Activated naive CD4-positive, alpha-beta T cell treated with anti-CD3 and anti-CD28 coated beads, Interleukin-2, amount 50 U/mL, for 72 hours (primary cell): ENCODE measurements around the gene DMXL1. TPM values are rescaled to one million over a fixed set of nuclear protein-coding genes. Genes with fewer than 3 reads are reported as not detected.
"Not testable (repeated sequence)": the region's sequence is repeated elsewhere in the genome, so short reads cannot be mapped to it uniquely, and the experiment has no call there.

ENCODE experiments used
- ATAC-seq, 2 donors: fragments of 150-1000 bp; cut with Tn5 transposase; 2 replicates each; pipeline ENCODE4 v1.10.0; 2021; ENCODE audit warnings: mild to moderate bottlenecking in 2 of 2, moderate library complexity in 2 of 2
- DNase-seq, 2 donors: peaks; one replicate each; pipeline ENCODE4 v3.0.0; 2021 to 2022; ENCODE audit warnings: low spot score in 2 of 2
- H3K27ac Mint-ChIP-seq, 2 donors: one replicate each; pipeline ENCODE4 v1.8.0; 2022; ENCODE audit warnings: mild to moderate bottlenecking in 2 of 2, mixed read lengths in 2 of 2
- H3K36me3 Mint-ChIP-seq, 2 donors: one replicate each; pipeline ENCODE4 v1.8.0; 2022; ENCODE audit warnings: mixed read lengths in 2 of 2
- H3K9me3 Mint-ChIP-seq, 2 donors: one replicate each; pipeline ENCODE4 v1.8.0; 2022; ENCODE audit warnings: mixed read lengths in 2 of 2
- total RNA-seq, 2 donors: library from RNA; stranded (reverse); gene quantifications; one replicate each; pipeline ENCODE4 v1.2.3, GENCODE V29; 2022

The DMXL1 gene
- total RNA-seq, 2 donors from 2014 or later: 26.8 to 28.5 TPM

DNA sequence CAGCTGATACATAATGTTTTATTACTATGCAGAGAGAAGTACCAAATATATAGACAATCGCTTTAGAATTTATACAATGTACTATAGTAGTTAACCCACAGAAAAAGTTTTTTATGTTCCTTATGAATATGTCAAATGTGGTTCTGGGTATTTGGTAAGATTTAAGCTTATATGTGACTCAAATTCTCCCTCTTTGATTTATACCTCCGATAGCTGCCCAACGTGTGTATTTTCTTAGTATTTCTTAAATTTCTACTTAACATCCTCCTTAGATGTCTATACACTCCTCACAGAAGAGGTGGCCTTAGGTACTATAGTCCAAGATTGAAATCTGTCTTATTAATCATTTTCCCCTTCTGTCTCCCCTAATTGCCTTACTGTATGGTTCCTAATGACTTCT is 146.3 kb downstream of the DMXL1 start:
- ATAC-seq (no peak), DNase-seq (no peak)
- Mint-ChIP-seq H3K27ac (no peak overlapping the region), H3K36me3 (peaks cover 0 to 6% of the 10 kb centered on the region in 2 donors), H3K9me3 (no peaks in the 10 kb centered on the region)

DNA sequence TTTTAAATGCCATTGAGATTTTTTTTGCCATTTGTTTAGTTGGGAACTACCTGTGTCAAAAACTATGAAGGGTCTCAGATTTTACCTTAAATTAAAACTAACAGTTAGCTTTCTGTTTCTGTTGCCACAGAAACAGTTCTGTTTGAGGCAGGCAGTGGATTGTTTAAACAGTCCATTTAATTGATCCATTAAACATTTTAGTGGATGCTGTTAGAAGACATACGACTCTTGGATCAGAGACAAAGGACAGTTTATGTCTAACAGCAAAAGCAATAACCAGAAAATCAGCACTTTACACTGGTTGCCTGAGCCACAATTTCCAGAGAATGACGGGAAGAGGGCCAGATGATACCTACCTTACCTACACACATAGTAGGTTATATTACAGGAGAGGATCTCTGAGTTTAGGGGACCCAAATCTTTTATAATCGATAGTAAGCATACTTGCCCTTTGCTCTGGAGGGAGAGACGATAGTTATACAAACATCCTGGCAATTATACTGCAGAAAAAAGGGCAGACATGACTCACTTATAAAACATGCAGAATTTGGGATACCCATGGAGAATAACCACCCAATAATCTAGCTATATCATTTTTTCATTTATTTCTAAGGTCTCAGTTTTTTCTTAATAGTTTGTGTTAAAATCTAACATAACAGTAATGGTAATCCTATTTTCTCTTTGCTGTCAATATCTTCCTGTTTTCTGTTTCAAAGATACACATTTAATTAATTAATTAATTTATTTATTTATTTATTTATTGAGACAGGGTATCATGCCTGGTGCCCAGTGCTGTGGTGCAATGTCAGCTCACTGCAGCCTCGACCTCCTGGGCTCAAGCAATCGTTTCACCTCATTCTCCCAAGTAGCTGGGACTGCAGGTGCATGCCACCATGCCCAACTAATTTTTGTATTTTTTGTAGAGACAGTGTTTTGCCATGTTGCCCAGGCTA is 148.2 kb downstream of the DMXL1 start:
- Mint-ChIP-seq H3K36me3 (peaks cover 0 to 6% of the 10 kb centered on the region in 2 donors), H3K9me3 (no peaks in the 10 kb centered on the region), H3K27ac (no peak overlapping the region)
- no peak for ATAC-seq
- no peak for DNase-seq

- DNase-seq: no peak
- H3K36me3 Mint-ChIP-seq: peaks cover 0 to 6% of the 10 kb centered on the region in 2 donors
- H3K9me3 Mint-ChIP-seq: no peaks in the 10 kb centered on the region
- H3K27ac Mint-ChIP-seq: no peak overlapping the region
- no peak for ATAC-seq
Observed at GRCh38 chr5:119220576-119221197, 149.8 kb downstream of the DMXL1 start.

DNA sequence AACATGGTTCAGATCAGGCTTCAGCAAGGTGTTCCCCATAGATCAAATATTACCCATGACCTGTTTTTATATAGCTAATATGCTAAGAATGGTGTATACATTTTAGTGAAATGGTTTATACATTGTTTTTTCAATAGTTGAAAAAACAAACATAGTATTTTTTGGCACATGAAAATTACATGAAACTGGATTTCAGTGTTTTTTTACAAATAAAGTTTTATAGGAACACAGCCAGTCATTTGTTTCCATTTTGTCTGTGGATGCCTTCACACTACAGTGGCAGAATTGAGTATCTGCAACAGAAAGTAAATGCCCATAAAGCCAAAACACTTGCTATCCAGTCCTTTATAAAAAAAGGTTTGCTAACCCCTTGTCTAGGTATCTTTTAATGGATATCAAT is 150.4 kb downstream of the DMXL1 start:
- Mint-ChIP-seq H3K27ac (no peak overlapping the region), H3K9me3 (no peaks in the 10 kb centered on the region), H3K36me3 (peaks cover 0 to 6% of the 10 kb centered on the region in 2 donors)
- no peak for ATAC-seq
- no peak for DNase-seq

GRCh38 chr5:119229950-119230349 is 159.1 kb downstream of the DMXL1 start:
- DNase-seq (no peak), ATAC-seq (no peak)
- Mint-ChIP-seq H3K9me3 (no peaks in the 10 kb centered on the region), H3K36me3 (peaks cover 0 to 5% of the 10 kb centered on the region in 2 donors), H3K27ac (no peak overlapping the region)

DNA sequence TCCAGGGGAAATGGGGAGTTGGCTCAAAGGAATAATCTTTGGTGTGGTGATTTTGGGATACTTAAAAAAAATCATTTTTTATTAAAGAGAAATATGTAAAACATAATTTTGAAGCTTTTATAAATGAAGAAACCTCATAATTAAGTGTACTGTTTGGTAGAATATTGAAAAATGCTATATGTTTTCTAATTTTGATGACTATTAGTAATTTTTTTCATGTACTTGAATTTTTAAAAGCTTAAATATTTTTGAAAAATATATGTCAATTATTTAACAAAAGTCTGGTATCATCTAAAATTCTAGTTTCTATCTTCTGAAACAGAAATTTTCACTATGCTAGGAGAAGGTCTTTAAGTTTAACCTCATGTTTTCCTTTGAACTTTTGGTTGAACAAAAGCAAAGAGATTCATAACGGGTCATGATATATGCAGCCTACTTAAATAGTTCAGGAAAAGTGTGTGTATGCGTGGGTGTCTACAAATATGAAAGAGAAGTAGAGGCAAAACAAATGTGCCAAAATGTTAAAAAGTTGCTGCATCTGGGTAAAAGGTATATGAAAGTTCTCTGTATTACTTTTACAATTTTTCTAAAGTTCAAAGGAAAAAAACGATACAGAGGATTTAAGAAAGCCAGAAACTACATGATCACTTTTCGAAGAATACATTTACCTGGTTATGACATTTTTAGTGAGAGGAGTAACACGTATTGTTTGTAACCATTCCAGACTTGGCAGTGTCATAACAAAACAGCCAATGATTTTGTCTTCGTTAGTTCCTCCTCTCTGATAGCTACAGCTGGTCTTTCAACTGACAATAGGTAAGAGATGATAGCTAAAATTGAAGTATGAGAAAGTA is 167.6 kb downstream of the DMXL1 start:
- peak; percentile 61 to 91 for ATAC-seq
- DNase-seq: no peak
- Mint-ChIP-seq H3K36me3 (peaks cover 0 to 5% of the 10 kb centered on the region in 2 donors), H3K27ac (peak overlapping the region in 1 of 2 donors; percentile 61), H3K9me3 (no peaks in the 10 kb centered on the region)

GRCh38 chr5:119239119-119239417 is 168.2 kb downstream of the DMXL1 start:
- ATAC-seq (peak in 1 of 2 donors; percentile 23), DNase-seq (no peak)
- Mint-ChIP-seq H3K9me3 (no peaks in the 10 kb centered on the region), H3K27ac (no peak overlapping the region), H3K36me3 (peaks cover 0 to 5% of the 10 kb centered on the region in 2 donors)

- H3K9me3 Mint-ChIP-seq, ATAC-seq, H3K27ac Mint-ChIP-seq, H3K36me3 Mint-ChIP-seq, DNase-seq: not testable (repeated sequence)
Observed at GRCh38 chr5:119239826-119240225, 168.9 kb downstream of the DMXL1 start.

DNA sequence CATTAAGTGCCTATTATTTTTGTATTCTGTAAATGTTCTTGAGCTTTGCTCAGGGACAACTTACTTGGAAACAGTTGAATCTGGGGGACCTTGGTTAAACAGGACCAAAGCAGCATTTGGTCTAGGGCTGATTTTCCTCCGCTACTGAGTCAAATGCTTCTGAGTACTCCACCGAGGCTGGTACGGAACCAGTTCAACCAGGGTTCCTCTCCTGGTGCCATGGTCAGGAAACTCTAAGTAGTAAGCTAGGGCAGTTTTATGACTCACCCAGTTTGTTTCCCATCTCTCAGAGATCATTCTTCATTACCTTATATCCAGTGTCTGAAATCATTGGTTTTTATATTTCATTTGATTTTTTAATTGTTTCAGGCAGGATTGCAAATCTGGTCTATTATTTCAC is 173.0 kb downstream of the DMXL1 start:
- DNase-seq (no peak), ATAC-seq (no peak)
- Mint-ChIP-seq H3K9me3 (no peaks in the 10 kb centered on the region), H3K36me3 (no peaks in the 10 kb centered on the region), H3K27ac (no peak overlapping the region)

DNA sequence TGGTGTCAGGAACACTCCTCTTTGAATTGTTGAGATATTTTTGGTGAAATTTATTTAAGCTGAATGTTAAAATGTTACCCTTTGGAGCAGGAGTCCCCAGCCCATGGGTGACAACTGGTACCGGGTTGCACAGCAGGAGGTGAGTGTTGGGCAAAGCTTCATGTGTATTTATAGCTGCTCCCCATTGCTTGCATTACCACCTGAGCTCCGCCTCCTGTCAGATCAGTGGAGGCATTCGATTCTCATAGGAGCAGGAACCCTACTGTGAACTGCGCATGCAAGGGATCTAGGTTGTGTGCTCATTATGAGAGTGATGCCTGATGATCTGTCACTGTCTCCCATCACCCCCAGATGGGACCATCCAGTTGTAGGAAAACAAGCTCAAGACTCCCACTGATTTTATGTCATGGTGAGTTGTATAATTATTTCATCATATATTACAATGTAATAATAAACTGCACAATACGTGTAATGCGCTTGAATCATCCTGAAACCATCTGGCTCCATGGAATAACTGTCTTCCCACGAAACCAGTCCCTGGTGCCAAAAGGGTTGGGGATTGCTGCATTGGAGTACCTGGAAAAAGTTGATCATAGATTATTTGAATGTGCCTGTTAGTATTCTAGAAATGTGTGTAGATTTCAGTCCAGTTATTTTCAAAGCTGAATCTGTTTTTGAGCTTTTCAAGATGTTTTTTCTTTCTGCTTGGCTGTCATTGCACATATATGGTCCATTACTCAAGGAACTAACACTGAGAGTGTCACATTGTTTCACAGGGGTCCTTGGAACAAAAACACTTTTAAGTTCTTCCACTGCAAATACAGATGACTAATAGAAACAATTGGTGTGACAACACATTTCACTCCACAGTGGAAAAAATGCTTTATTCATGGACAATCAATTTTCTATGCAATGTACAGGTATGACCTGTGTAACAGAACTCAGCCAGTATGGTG is 180.3 kb downstream of the DMXL1 start:
- DNase-seq: no peak
- Mint-ChIP-seq H3K36me3 (peaks cover 24% of the 10 kb centered on the region in 2 donors), H3K27ac (no peak overlapping the region), H3K9me3 (peaks cover 11 to 27% of the 10 kb centered on the region in 2 donors)
- ATAC-seq: peak in 1 of 2 donors; percentile 77

DNA sequence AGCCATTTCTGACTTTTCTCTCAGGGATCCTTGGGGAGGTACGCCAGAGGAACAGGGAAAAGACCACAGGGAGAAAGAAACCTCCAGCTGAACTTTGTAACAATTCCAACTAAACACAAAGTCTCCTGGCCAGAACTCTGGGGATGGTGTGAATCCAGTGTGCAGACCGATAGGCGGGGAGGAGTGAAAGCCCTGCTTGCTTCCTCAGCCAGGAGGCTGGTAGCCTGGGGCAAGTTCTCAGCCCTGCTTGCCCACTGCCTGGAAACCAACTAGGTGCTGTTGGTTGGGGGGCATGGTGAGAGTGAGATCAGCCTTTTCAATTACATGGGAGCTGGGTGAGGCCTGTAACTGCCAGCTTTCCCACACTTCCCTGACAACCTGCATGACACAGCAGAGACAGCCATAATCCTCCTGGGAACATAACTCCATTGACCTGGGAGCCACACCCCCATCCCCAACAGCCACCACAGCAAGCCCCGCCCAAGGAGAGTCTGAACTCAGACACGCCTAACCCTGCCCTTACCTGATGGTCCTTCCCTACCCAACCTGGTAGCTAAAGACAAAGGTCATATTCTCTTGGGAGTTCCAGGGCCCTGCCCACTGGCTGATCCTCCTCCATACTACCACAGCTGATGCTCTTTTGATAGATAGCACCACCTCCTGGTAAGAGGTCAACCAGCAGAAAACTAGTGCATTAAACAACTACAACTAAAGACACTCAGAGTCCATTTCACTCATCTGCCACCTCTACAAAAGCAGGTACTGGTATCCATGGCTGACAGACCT is 184.9 kb downstream of the DMXL1 start:
- peak; percentile 61 to 70 for ATAC-seq

GRCh38 chr5:119257613-119258012 is 186.7 kb downstream of the DMXL1 start:
- ATAC-seq: no peak
- DNase-seq: no peak
- H3K27ac Mint-ChIP-seq: no peak overlapping the region
- peaks cover 13 to 40% of the 10 kb centered on the region in 2 donors for H3K9me3 Mint-ChIP-seq
- H3K36me3 Mint-ChIP-seq: peaks cover 49 to 52% of the 10 kb centered on the region in 2 donors

More for the DNA sequence above, 184.9 kb downstream of the DMXL1 start:
- no peak overlapping the region for H3K27ac Mint-ChIP-seq
- H3K9me3 Mint-ChIP-seq: peaks cover 11 to 43% of the 10 kb centered on the region in 2 donors
- H3K36me3 Mint-ChIP-seq: peaks cover 43 to 48% of the 10 kb centered on the region in 2 donors
- no peak for DNase-seq

GRCh38 chr5:119263639-119264038 is 192.8 kb downstream of the DMXL1 start:
- DNase-seq (no peak), ATAC-seq (no peak)
- peaks cover 16 to 48% of the 10 kb centered on the region in 2 donors for H3K36me3 Mint-ChIP-seq
- H3K27ac Mint-ChIP-seq: no peak overlapping the region
- peaks cover 9 to 26% of the 10 kb centered on the region in 2 donors for H3K9me3 Mint-ChIP-seq

- ATAC-seq: no peak
- Mint-ChIP-seq H3K9me3 (peaks cover 9 to 26% of the 10 kb centered on the region in 2 donors), H3K27ac (no peak overlapping the region), H3K36me3 (peaks cover 15 to 52% of the 10 kb centered on the region in 2 donors)
- DNase-seq: no peak
Observed at GRCh38 chr5:119264186-119264585, 193.3 kb downstream of the DMXL1 start.

DNA sequence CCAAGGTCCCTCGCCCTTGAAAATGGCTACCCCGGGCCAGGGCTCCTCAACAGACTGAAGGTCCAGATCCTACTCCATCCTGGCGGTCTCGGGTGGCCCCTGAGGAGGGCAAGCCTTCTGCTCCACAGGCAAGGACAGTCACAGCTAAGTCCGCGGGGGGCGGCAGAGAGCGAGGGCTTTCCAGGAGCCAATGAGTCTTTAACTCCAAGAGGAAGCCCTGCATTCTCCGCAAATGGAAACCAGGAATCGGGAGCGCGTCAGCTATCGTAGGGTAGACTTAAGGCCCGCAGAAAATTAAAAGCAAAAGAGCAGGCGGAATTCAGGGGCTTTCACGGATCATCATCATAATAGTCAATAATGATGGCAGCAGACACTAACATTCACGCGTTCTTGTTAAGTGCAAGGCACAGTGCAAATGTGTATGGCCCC is 197.1 kb downstream of the DMXL1 start:
- ATAC-seq (peak; percentile 77 to 80), DNase-seq (peak; percentile 83 to 88)
- peak overlapping the region; percentile 86 to 97 for H3K27ac Mint-ChIP-seq
- peaks cover 33 to 66% of the 10 kb centered on the region in 2 donors for H3K36me3 Mint-ChIP-seq
- peaks cover 3 to 15% of the 10 kb centered on the region in 2 donors for H3K9me3 Mint-ChIP-seq
